CD4-positive, alpha-beta T cell treated with Interleukin-6 for 4 hours (primary cell): ENCODE results near the gene MIOX.
"Not testable (repeated sequence)": the region's sequence is repeated elsewhere in the genome, so short reads cannot be mapped to it uniquely, and the experiment has no call there.

Experiments
- DNase-seq: peaks from one replicate; pipeline ENCODE4 v3.0.0-alpha.2; 2020; ENCODE audit warnings: mixed read lengths

Gene MIOX

DNA sequence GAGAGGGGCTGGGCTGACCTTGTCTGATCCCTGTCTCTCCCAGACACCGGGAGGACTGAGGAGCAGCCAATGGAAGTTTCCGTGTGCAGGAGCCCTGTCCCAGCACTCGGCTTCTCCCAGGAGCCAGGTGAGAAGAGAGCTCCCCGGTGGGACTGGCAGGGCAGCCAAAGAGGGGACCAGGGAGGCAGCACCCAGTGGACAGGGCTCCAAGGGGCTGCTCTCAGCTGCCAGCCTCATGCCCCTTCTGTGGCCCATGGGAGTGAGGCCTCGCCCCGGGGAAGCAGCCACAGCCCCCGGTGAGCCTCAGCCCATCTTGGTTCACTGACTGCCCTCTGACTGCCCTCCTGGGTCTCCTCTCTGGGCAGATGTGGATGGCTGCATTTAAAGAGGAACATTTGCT is 31.9 kb downstream of the MIOX start:
- no peak for DNase-seq

DNA sequence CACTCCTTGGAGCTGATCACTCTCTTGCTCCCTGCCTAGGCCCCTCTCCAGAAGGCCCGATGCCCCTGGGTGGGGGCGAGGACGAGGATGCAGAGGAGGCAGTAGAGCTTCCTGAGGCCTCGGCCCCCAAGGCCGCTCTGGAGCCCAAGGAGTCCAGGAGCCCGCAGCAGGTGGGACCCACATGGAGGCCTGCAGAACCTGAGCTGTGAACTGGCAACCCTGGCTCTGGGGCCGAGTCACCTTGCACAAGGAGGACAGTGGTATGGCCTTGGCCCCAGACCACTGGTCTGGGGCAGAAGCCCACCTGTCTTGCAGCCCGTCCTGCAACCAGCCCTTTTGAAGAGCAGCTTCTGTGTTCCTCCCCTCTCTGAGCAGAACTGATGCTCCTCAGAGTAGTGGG is 32.5 kb downstream of the MIOX start:
- no peak for DNase-seq

DNA sequence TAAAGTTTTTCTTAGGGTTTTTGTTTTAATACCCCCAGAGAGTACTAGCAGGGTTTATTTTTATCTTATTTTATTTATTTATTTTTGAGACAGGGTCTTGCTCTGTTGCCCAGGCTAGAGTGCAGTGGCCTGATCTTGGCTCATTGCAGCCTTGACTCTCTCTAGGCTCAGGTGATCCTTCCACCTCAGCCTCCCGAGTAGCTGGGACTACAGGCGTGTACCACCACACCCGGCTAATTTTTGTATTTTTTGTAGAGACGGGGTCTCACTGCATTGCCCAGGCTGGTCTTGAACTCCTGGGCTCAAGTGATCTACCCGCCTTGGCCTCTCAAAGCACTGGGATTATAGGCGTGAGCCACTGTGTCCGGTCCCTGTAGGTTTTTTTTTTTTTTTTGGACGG is 33.5 kb downstream of the MIOX start:
- DNase-seq = not testable (repeated sequence)

DNA sequence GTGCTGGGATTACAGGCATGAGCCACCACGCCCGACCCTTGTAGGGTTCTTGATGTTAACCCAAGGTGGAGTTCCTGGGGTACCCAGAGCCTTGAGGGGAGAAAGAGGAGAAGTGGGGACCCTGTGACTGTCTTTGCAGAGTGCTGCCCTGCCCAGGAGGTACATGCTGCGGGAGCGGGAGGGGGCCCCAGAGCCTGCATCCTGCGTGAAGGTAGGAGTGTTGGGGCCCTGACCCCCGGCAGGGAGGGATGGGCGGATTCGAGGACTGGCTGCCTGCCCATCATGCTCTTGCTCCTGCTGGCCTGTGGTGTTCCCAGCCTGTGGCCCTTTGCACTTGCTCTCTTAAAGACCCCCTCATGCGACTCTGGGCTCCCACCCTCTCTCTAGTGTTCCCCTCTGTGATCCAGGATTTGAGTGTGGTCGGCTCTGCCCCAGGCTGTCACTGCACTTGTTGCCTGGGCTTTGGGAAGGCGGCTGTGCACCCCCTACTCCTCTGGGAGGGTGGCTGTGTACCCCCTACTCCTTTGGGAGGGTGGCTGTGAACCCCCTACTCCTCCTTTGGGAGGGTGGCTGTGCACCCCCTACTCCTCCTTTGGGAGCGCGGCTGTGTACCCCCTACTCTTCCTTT is 34.3 kb downstream of the MIOX start:
- DNase-seq = no peak

DNA sequence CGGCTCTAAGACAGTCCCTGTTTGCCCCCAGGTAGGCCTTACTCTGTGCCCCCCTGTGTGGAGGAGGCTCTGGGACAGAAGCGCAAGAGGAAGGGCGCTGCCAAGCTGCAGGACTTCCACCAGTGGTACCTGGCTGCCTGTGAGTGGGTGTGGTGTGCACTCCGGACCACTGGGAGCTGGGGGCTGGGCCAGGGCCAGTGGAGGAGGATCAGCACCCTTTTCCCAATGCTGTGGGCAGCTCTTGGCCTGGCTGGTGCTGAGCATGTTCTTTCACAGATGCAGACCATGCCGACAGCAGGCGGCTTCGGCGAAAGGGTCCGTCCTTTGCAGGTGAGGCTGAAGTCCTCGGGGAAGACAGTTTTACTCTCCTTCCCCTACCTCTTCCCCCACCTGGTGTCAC is 35.1 kb downstream of the MIOX start:
- no peak for DNase-seq

DNA sequence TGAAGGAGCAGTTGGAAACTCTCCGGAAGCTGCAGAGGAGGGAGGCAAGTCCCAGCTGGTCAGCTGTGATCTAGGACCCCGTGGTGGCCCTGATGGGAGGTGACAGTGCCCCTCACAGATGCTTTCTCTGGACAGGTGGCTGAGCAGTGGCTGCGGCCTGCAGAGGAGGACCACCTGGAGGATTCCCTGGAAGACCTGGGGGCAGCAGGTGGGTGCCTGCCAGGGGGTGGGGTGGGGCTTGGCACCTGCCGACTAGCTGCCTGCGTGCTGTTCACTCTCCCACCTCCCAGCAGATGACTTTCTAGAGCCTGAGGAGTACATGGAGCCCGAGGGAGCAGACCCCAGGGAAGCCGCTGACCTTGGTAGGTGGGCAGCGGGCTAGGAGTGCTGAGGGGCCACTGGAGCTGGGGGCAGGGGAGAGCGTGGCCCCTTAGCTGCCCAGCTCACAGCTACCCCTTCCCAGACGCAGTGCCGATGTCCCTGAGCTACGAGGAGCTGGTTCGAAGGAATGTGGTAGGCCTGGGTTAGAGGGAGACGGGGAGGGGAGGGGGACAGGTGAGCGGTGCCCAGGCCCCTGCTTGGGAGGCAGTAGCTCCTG is 35.6 kb downstream of the MIOX start:
- no peak for DNase-seq

DNA sequence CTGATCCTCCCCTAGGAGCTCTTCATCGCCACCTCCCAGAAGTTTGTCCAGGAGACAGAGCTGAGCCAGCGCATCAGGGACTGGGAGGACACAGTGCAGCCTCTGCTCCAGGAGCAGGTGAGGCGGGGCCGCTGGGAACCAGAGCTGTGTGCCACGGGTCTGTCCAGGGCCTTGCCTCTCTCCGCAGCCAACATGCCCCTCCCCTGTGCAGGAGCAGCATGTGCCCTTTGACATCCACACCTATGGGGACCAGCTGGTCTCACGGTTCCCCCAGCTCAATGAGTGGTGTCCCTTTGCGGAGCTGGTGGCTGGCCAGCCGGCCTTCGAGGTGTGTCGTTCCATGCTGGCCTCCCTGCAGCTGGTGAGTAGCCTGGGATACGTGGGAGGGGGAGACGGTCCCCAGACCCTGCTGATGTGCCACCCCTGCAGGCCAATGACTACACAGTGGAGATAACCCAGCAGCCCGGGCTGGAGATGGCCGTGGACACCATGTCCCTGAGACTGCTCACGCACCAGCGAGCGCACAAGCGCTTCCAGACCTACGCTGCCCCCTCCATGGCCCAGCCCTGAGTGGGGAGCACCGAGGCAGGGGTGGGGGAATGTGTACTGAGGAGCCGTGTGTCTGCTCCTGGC is 36.3 kb downstream of the MIOX start:
- no peak for DNase-seq

DNA sequence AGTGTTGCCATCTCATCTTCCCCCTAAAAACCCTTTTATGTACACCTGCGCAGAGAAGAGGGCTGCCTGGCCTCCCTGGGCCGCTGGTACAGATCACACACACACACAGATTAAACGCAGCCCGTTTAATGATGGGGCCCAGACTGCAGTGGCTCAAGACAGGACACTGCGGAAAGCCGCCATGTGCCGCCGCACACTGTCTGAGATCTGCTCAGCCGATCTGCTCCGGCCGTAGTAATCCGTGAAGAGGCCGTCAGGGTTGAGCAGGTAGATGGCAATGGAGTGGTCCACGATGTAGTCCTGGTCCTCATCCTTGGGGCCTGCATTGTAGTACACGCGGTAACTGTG is 36.8 kb downstream of the MIOX start:
- DNase-seq = no peak

DNA sequence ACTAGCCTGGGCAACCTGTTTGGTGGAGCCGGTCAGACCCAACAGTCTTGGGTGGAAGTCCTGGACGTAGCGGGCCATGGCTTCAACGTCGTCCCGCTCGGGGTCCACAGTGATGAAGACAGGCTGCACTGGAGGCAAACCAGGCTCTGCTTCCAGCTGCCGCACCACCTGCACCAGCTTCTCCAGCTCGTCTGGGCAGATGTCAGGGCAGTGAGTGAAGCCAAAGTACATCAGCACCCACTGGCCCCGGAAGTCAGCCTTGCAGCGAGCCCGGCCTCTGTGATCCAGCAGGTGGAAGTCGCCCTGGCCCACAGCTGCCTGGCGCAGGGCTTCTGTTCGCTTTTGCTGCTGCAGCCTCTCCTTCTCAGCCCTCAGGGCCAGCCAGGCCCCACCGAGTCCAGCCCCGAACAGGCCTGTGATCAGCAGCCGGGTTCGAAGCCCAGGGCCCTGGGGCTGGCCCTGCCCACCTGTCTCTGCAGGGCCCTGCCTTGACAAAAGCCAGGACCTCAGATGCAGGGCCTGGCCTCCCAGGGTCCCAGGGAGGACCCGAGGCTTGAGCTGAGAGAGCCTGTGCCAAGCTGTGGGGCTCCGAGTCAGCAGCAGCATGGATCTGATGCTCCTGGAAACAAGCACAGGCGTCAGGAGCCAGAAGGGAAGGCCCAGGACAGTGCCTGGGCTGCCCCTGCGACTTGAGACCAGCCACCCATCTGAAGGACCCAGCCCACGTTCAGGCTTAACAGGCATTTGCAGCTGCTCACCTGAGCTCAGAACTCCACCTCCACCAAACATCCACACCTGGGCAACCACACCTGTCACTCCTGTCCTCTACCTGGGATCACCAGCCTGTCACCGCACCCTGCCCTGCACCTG is 37.4 kb downstream of the MIOX start:
- no peak for DNase-seq

DNA sequence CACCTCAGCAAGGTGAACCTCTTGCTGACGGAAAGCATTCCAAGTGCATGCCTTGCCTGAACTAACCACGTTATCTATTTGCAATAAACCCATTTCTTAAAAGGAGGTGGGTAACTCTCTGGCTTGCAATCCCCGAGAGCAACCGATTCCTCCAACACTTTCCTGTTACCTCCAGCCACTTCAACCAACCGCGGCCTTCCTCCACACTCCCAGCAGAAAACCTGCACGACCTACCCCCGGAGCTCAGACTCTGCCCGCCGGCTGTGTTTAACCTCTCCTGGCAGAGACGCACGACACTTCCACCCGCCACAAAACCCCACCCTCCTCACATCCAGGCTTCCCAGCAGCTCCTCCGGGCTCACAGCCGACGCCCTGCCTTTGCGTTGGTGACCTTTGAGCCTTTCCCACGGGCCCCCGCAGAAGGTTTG is 38.0 kb downstream of the MIOX start:
- no peak for DNase-seq

DNA sequence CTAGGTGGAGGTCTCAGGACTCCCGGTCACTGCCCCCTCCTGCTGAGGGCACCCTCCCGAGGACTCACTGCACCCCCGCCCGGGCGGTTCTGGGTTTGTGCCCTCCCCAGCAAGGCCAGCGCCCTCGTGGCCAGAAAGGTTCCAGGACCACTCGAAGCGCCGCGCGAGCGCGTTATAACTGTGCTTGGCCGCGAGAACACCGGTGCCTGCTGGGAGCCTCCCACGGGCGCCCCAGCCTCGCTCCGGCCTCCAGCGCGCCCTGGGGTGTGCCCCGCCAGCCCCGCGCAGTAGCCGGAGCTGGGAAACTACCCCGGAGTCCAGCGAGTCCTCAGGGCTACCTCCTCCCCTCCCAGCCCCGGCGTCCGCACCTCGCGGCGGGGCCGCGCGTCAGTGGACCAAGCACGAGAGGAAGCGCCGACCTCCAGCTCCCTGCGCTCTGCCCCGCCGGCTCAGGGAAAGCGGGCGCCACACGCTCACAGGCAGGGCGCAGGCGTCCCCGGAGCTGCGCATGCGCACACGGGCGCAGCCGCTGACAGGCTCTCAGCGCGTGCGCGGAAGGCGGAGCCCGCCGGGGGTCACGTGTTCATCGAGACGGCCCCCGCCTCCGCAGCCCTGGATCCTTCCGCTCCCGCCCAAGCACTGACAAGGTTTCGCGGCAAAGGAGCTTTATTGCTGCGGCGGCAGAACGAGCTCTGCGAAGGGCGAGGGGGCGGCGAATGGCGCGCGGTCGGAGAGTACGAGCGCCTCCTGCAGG is 38.6 kb downstream of the MIOX start, which contains the start of gene SCO2:
Gene SCO2, minus strand, starts transcription at position 495 of the 754 bp plus-strand sequence. CDS start 1,187 bp downstream, outside the sequence.
- peak; percentile 98 for DNase-seq

DNA sequence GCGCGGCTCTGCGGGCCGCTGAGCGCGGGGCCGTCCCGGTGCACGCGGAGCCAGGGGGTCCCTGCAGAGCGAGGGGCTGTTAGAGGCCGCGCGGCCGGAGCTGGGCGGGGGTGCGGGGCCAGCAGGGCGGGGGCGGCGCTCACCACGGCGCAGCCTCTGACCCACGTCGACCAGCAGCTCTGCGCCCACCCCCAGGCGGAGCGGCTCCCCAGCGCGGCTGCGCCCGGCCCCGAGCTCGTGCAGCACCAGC is 39.1 kb downstream of the MIOX start:
- DNase-seq = no peak

DNA sequence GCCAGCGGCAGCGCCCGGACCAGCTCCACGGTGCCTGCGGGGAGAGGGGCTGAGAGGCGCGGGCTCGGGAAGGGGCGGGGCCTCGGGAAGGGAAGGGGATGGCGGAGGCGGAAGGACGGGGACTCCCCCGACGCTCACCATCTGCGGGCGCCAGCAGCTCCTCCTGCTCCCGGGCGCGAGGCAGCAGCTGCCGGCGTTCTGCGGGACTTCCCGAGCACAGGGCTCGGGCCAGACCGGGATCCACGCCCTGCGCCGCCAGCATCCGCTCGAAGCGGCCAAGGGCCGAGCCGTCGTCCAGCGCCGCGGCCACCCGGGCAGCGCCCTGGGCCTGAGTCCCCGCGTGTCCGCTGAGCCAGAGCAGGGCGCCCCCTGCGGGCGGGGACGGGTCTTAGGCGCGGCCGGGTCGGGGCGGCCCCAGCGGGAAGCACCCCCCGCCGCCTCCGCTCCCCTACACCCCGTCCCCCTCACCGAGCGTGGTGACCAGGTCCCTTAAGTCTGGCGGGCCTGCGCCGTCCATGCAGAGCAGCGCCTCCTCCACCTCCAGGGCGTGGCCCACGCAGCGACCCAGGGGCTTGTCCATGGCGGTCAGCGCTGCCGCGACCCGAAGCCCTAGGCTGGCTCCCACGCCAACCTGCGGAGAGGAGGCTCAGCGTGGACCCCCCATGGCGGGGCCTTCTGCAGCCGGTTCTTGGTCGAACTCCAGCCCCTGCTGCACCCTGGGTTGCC is 39.6 kb downstream of the MIOX start:
- peak; percentile 90 for DNase-seq

DNA sequence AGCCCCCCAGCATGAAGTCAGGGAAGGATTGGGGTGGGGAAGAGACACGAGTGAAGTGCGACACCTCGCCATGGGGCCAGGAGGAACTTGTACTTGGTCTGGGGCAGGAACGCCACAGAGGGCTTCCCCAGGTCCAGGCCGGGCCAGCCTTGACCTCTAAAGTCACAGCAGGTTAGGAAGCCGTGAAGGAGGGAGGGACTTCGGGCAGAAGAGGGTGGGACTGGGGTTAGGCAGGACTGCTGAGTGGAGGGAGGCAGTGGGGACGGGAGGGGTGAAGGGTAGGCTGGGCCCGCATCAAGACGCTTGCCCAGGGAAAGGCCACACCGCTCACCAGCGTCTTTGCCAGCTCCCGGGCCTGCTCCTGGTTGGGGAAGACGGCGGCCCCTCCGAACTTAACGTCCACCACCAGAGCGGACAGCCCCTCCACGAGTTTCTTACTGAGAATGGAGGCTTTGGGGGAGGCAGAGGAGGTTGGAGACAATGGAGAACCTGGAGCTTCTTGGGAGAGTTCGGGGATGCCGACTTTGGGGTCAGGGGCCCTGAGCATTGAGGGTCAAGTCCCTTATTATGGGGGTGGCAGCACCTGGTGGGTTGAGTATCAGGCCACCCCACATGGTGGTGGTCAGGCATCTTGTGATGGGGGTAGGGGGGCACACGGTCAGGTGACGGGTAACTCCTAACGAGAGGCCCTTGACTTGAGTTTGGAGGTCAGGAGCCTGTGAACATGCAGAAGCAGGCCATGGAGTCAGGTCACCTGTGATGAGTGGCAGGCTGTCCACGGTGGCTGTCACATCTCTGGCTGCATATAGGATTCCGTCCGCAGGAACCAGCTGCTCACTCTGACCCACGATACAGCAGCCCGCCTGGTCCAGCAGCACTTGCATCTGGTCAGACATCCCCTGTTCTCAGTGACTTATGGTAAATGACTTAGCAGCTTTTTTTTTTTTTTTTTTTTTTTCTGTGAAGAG is 40.5 kb downstream of the MIOX start:
- DNase-seq = peak; percentile 45

DNA sequence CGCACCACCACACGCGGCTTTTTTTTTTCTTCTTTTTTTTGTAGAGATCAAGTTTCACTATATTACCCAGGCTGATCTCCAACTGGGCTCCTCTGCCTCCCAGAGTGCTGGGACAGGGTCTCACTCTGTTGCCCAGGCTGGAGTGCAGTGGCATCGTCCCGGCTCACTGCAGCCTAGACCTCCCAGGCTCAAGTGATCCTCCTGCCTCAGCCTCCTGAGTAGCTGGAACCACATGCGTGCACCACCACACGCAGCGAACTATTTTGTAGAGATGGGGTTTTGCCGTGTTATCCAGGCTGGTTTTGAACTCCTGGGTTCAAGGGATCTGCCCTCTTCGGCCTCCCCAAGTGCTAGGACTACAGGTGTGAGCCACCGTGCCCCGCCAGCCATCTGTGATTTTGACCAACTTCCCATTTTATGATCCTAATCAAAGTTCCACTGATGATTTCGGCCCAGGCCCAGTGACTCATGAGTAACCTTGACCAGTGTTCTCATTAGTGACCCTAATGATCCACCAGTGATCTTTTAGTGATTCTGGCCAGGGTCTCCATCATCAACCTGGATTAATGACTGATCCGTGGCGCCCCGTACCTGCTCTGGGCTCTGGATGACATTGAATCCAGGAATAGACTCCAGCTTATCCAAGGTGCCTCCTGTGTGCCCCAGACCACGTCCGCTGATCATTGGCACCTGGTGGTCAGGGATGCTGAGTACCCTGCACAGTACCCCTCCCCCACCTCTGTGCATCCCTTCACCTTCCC is 41.4 kb downstream of the MIOX start:
- no peak for DNase-seq

DNA sequence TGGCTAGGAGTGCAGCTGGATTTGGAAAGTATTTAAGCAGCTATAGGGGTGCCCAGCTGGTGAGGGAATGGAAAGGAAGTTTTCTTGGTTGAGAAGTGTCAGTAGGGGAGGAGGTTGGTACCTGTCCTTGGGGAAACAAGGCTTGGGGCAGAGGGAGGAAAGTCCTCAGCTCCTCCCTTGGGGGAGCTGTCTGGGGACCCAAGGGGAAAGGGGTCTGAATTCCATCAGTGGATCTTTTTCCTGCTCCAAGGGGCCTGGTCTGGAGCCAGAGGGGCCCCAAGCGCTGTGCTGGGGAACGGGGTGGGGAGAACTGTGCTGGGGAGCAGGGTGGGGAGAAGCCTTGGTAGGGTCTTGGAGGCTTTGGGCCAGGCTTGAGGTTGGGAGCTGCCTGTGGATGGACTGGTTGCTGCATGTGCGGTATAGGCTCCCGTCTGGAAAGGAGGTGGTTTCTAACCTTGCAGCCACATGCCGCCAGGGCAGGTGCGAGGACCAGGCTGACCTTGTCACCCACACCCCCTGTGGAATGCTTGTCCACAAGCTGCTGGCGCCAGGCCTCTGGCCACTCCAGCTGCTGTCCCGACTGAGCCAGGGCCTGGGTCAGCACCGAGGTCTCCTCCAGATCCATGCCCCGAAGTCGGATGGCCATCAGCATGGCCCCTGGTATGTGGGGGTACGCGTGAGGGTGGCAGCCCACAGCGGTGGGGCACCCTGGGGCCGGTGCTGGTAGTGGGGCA is 42.2 kb downstream of the MIOX start:
- DNase-seq = no peak

DNA sequence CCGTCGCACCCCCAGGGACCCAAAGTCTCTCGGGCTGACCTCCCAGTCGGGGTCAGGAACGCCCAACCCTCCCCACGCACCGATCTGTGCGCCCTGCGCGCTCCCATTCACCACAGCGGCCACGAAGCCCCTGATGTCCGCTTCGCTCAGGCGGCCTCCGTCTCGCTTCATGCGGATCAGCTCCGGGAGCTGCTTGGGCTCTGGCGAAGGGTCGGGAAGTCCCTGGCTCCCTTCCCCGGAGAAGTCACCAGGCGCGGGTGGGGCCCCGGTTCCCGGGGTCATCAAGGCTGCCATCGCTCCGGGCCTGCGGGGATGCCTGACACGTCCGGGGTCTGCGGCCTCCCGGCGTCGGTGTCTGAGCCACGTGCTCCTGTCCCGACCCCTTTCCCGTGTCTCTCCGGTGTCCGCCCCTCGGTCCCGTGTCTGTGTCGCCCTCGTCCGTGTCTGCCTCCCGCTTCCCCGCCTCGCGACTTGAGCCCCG is 42.8 kb downstream of the MIOX start:
- no peak for DNase-seq

DNA sequence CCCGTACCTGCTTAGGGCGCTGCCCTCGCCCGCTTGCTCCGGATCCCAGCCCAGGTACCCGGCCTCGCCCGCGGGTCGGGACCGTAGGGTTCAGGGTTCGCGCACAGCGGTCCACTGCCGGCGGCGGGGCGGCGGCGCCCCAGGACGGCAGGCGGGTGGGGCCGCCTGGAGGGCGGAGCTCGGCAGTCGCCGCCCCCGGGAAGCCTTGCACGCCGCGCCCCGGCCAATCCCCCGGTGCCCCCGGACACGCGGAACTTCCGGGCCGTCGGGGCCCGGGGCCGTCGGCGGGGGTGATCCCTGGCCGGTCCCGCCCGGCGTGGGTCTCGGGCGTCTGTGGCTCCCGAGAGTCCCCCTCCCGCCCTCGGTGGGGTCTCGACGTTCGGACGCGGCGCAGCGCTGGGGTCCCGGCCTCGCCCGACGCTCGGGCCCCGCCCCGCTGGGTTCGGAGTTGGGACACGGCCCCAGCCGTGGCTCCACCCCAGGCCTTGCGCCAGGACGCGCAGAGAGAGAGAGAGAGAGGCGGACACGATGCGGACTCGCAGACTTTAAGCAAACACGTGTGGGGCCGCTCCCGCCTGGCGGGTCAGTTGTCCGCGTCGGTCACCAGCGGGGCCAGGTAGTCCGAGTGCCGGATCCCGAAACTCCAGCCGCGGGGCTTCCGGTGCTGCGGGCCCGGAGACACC is 43.4 kb downstream of the MIOX start, which contains the start of gene TYMP:
Gene TYMP, minus strand, starts transcription at position 116 of the 683 bp plus-strand sequence. CDS start 303 bp downstream, outside the sequence.
- peak; percentile 75 for DNase-seq

DNA sequence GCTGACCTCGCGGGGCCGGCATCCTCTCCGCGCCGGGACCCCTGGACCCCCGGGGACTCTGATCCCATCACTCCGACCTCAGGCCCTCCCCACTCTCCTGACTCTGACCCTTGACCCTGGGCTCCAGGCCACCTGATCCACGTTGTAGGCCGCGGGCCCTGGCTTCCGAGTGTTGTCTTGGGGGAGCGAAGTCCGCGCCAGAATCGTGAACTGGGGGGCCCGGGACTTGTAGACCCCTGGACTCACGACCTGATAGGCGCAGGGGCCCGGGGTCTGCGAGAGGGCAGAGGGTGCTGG is 43.9 kb downstream of the MIOX start:
- no peak for DNase-seq
